NCI-H2107 treated with DMSO at 0.1 percent for 48 hours (cell line): ENCODE results near the gene OLFML2A.

Experiments
- DNase-seq: peaks from one replicate; lab custom pipeline; 2025; ENCODE audit not compliant: unreplicated experiment; lab: John Stamatoyannopoulos, UW

The OLFML2A gene

DNA sequence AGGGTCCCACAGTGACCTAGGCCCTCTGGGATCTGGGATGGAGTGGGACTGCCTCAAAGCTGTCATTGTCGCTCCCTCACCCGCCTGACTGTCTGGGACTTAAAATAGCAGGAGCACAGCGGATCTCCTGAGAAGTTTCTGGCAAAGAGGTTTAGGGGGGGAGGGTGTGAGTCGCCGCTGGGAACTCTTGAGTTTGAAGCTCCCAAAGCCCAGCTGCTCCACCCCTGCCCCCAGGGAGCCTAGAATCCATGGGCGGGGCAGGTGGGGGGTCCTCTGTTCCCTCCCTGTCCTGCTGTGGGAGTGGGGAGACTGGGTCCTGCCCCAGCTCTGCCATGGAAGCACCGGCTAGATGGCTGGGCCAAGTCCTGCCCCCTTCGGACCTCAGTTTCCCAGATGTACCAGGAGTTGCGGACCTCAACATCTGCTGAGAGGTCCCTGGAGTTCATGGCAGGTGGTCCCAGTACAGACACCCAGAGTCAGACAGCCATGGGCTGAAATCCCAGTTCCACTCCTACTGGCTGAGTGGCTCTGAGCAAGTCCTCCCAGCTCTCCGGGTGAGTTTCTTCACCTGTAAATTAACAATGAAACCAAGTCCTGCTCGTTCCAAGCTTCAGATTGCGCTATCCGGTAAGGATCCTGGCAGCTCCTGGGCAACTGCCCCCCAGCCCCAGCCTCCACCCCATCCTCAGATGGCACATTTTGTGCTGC is 75.3 kb downstream of the OLFML2A start:
- DNase-seq, result no peak

GRCh38 chr9:124852829-124853531 is 76.0 kb downstream of the OLFML2A start, which contains the start of gene WDR38:
WDR38 (plus strand) TSS chr9:124853460; CDS start chr9:124853532, 72 bp downstream.
- peak; percentile 26 for DNase-seq

DNA sequence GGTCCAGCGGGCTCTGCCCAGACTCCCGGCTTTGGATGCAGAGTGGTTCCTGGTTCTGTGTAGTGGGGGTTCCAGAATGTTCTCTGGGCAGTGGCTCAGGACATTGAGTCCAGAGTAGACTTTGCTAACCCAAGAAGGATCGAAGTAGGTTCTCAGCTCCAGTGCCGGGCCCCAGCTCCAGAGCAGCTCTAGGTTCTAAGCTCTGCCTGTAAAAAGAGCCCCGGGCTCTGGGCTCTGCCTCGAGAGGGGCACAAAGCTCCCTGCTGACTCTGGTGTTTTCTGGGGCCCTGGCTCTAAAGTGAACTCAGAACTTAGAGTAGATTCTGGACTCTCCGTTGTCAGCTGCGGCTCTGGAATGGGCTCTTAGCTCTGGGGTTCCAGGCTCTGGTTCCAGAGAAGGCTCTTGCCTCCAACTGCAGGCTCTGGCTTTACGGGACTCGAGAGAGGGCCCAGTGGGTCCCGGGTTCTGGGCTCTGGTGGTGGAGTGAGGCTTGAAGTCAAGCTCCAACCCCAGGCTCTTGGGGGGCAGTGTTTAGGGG is 76.7 kb downstream of the OLFML2A start:
- DNase-seq, result no peak

DNA sequence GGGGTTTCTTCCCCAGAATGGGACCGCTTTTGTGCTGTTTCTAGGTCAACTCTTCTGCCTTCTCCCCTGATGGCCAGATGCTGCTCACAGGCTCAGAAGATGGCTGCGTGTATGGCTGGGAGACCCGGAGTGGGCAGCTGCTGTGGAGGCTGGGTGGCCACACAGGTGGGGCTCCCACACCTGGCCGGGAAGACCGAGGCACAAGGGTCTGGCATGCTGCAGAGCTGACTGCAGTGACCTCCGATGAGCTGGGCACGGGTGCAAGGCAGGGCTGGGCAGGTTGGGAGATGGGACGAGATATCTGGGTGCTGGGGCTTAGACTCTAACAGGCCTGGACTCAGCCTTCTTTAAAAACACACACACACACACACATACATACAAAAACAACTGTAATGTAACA is 77.2 kb downstream of the OLFML2A start:
- DNase-seq, result no peak

- no peak for DNase-seq
These were observed 77.9 kb downstream of the OLFML2A start for GRCh38 chr9:124854822-124855221.

DNA sequence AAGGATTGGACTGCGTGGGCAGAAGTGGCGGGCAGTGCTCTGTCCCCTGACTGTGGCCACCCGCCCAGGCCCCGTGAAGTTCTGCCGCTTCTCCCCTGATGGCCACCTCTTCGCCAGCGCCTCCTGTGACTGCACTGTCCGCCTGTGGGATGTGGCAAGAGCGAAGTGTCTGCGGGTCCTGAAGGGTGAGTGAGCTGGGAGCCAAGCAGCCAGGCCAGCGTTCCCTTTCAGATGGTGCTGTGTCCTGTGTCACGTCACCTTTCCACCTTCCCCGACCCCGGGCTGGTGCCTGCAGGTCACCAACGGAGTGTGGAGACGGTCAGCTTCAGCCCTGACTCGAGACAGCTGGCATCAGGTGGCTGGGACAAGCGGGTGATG is 78.6 kb downstream of the OLFML2A start:
- no peak for DNase-seq

DNA sequence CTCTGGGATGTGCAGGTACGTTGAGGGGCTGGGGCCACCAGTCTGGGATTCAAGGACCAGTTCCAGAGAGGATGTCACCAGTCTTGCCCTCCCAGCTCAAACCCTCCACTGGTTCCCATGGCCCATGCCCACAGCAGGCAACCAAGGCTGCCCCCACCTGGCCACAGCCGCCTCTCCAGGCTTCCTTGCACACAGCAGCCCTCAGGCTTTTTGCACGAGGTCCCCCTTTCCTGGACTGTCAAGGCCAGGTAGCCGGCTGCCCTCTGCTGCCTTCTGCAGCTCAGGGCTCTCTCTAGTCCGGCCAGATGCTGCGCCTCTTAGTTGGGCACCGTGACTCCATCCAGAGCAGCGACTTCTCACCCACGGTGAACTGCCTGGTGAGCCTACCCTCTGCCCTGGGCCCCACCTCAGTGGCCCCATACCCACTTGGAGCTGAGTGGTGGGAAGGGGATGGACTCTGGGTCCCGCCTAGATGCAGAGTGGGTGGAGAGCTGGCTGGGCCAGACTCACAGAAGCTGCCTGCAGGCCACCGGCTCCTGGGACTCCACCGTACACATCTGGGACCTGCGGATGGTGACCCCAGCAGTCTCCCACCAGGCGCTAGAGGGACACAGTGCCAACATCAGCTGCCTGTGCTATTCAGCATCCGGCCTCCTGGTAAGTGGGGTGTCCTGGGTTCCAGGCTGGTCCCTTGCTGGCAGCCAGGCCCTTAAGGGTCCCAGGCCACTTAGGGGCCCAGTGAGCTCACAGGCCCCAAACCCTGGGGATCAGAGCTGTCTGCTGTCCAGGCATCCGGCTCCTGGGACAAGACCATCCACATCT is 79.2 kb downstream of the OLFML2A start:
- no peak for DNase-seq

- no peak for DNase-seq
These were observed 80.7 kb downstream of the OLFML2A start for GRCh38 chr9:124857533-124858162.

DNA sequence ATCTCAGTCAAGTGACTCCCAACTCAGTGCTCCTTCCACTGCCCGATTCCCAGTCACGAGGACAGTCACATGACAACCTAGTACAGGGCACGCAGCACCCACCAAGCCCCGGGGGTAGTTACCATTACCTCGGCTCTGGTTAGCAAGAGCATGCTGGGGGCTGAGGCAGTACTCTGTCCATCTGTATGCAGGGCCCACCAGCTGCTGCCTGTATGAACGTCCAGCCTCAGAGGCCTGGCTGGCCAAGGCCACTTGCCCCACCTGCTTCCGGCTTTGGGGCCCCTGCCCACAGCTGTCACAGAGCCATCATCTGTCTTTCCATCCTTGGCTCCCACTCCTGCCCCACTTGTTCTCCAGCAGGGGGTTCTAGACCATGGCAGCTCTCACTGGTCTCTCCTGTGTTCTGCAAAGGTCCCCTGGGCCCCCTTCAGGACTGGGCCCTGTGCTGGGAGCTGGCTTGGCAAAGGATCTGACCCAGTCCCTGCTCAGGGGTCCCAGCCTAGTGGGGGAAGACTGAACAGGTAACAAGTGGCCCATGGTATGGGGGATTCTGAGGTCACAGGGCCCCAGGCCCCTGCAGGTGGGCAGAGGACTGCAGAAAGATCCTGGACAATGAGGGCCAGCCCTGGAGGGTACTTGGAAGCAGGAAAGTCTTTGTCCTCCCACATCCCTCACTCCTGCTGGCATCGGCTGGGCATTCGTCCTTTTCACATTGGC is 81.6 kb downstream of the OLFML2A start:
- DNase-seq, result no peak

DNA sequence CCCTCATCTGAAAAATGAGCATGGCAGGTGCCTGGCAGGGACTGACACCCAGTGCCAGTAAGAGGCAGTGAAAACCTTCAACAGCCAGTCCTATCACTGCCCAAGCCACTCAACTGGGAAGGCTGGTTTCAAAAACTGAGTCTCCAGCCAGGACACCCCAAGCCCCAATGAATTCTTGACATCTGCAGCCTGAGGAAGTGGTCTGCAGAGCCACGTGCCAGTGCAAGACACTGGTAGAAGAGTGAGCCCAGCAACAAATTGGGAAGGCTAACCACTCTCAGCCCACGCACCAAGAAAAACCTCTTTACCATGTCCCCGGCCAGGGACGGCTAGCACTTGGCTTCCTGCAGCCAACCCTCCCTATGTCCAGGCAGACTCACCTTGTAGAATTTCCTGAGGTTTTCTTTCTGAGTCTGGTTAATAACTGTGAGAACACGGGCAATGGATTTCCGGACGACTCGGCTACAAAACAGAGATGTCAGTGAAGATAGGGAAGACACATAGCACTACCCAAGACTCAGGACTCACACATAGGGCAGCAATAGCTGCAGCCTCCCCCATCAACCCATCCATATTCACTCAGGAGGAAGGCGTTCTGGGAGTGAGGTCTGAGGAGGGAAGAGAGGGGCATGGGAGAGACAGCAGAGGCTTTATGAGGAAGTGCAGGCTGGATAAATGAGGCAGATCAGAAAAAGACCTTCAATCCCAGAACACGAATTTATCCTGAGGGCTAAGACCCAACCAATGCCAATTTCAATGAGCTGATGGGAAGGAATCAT is 83.1 kb downstream of the OLFML2A start:
- DNase-seq, result no peak

DNA sequence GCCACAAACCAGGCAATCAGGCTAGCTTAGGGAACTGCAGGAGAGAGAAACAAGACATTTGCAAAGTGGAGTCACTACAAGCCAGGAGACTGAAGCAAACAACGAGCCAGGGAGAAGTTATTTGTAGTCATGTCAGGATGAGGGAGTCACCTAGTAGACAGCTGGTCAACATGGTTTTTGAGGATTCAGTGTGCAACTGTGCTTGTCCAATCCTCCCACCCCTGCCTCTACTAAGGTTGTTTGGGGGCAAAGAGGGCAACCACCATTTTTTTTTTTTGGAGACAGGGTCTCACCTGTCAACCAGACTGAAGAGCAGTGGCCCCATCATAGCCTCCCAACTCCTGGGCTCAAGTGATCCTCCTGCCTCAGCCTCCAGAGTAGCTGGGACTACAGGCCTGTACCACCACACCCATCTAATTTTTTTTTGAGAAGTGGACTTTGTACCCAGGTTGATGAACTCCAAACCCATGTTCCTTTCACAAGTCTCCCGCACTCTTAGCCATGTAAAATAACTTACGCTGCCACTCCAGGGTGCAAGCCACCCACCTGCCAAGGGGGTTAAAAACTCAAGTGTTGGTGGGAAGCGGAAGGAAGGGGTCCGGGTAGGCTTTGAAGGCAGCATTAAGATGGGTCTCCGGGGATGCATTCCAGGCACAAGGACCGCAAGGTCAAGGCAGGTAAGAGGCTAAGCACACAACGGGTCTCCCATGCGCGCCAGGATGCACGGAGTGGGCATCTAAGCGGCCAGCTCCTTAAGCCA is 83.8 kb downstream of the OLFML2A start:
- no peak for DNase-seq

DNA sequence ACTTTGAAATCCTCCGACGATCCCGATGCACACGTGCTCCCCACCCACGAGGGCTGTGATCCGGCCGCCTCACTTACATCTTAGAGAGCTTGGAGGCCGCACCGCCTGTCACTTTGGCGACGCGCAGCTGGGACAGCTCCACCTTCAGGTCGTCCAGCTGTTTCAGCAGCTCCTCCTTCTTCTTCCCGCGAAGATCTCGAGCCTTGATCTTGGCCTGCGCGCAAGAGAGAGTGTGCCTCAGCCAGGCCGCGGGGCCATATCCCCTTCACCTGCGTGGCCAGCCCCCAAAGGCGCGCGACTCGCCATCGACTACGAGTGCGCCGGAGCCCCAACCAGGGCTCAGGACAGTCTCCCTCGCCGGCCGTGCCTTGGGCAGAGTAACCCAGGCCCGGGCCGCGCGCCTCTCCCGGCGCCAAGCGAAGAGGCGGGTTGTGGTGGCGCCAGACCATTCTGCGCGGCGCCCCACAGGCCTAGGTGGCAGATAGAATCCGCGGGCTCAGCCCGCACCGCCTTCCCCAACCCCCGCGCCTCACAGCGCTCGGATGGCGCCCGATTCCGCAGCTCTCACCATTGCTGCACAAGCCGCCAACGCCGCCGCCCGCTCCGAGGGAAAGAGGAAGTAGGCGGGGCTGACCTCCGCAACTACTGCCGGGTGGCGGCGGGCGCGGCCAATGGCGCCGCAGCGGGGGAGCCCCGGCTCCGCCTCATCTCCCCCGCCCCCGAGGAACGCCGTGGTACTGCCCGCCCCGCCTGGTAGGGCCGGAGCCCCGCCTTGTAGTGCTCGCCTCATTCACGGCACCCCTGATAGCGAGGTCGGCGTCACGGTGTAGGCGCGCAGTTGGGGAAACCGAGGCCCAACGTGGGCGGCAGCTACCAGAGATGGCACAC is 84.7 kb downstream of the OLFML2A start, which contains the start of the genes ARPC5L and RPL35:
Gene ARPC5L, plus strand, starts transcription at position 789 of the 888 bp plus-strand sequence. CDS start 7,161 bp downstream, outside the sequence.
Gene RPL35, minus strand, starts transcription at position 616 of the 888 bp plus-strand sequence. Its CDS starts 45 bp downstream, at position 571.
- DNase-seq, result peak; percentile 75

GRCh38 chr9:124863371-124863871 is 86.5 kb downstream of the OLFML2A start:
- peak; percentile 53 for DNase-seq
